K562 (cell line): ENCODE measurements around the gene ANKRD7. TPM values are rescaled to one million over a fixed set of nuclear protein-coding genes. Genes with fewer than 3 reads are reported as not detected.

Source experiments
- CREM ChIP-seq: IDR thresholded peaks from 2 replicates; pipeline ENCODE4 v1.6.1; 2014; ENCODE audit warnings: antibody characterized with exemption, low read depth
- HNRNPUL1 ChIP-seq: fragments of 200-400 bp; formaldehyde crosslinking; IDR thresholded peaks from 2 replicates; pipeline ENCODE4 v1.6.1; 2017; ENCODE audit warnings: low read length
- JUN ChIP-seq, 2 experiments: sonication (generic) in 1 of 2; formaldehyde crosslinking in 1 of 2; IDR thresholded peaks; 2 replicates each; pipeline versions ENCODE4 v1.6.1 to v1.8.0; 2012 to 2022; ENCODE audit warnings: borderline replicate concordance in 2 of 2, mild to moderate bottlenecking in 2 of 2, improper control_type of control experiment in 1 of 2, low read depth in 1 of 2, low read length in 1 of 2, missing genetic modification reagents in 1 of 2
- NONO ChIP-seq, 2 experiments: fragments of 200-400 bp in 1 of 2; fragments of 450-650 bp in 1 of 2; formaldehyde crosslinking in 1 of 2; IDR thresholded peaks; 2 replicates each; pipeline ENCODE4 v1.6.1; 2017; ENCODE audit warnings: low read depth in 2 of 2, mild to moderate bottlenecking in 2 of 2, moderate library complexity in 2 of 2, low read length in 1 of 2
- PRPF4 ChIP-seq: fragments of 200-400 bp; formaldehyde crosslinking; IDR thresholded peaks from one replicate; pipeline ENCODE4 v1.6.1; 2017; ENCODE audit warnings: low read length, low read depth, mild to moderate bottlenecking; ENCODE audit not compliant: insufficient read depth, poor library complexity, severe bottlenecking
- RNF219 ChIP-seq: fragments of 250-450 bp; sonication (Bioruptor Pico); IDR thresholded peaks from 2 replicates; pipeline ENCODE4 v1.5.0; 2022; ENCODE audit warnings: mild to moderate bottlenecking
- ZFP91 ChIP-seq: sonication (generic); formaldehyde crosslinking; IDR thresholded peaks from 2 replicates; pipeline ENCODE4 v1.8.0; 2022; ENCODE audit warnings: mild to moderate bottlenecking, missing genetic modification reagents
- ZFX ChIP-seq: sonication (generic); formaldehyde crosslinking; IDR thresholded peaks from 2 replicates; pipeline ENCODE4 v1.8.0; 2022; ENCODE audit warnings: mild to moderate bottlenecking, missing genetic modification reagents, moderate library complexity
- ZNF695 ChIP-seq: fragments of 450-650 bp; formaldehyde crosslinking; IDR thresholded peaks from 2 replicates; pipeline ENCODE4 v1.4.0; 2020; ENCODE audit warnings: mild to moderate bottlenecking, moderate library complexity
- polyA plus RNA-seq, 8 experiments: library from polyadenylated mRNA; depleted of rRNA in 4 of 8; stranded (reverse) in 5 of 8; unstranded in 3 of 8; fragments of >200 nt; fragmentation: Nextera tagmentation in 2 of 8; fragmentation: Illumina TruSeq in 1 of 8; extraction: Ambion mirVana in 2 of 8; extraction: Trizol in 1 of 8; gene quantifications; 2 replicates each; pipeline versions ENCODE4 v1.2.1 to v1.2.3, GENCODE V29; 2011 to 2014; ENCODE audit warnings: inconsistent platforms in 1 of 8, missing spikeins in 1 of 8
- total RNA-seq, 7 experiments: library from RNA; depleted of rRNA in 6 of 7; stranded (reverse); fragments of >200 nt in 6 of 7; fragmentation: Illumina TruSeq in 2 of 7; extraction: Trizol in 2 of 7; gene quantifications; 2 replicates each; pipeline versions ENCODE4 v1.2.1 to v1.2.3, GENCODE V29; 2011 to 2021; ENCODE audit warnings: low replicate concordance in 1 of 7
- TF ChIP-seq, protein P1 (sequence below): sonication (generic); formaldehyde crosslinking; IDR thresholded peaks from 2 replicates; pipeline ENCODE4 v1.8.0; 2022; ENCODE audit warnings: mild to moderate bottlenecking, missing genetic modification reagents
- TF ChIP-seq, protein P2 (sequence below): fragments of 250-450 bp; sonication (Bioruptor Pico); IDR thresholded peaks from 2 replicates; pipeline ENCODE4 v1.6.1; 2021; ENCODE audit warnings: mild to moderate bottlenecking
- TF ChIP-seq, protein P3 (sequence below), 2 experiments: IDR thresholded peaks in 1 of 2; conservative IDR thresholded peaks in 1 of 2; 2 replicates each; pipeline ENCODE4 v1.6.1; 2016; ENCODE audit warnings: low read depth in 2 of 2, mild to moderate bottlenecking in 1 of 2, missing compliant biosample characterization in 1 of 2, missing genetic modification characterization in 1 of 2, moderate library complexity in 1 of 2

Gene ANKRD7
- total and polyA plus RNA-seq, 9 of the 15 experiments (the other 6 are each of a cell fraction or from before 2014, with no cell fraction given) = 0.33 TPM; not detected in 8

GRCh38 chr7:118183786-118184564, 40.5 kb upstream of the ANKRD7 start, which contains the start of gene LSM8 (continued):
- peak in 1 of 2 experiments; percentile 39; a peak in 2 of 4 replicates for TF ChIP-seq NONO (IDR thresholded peaks at IDR 0.05; ENCODE audit: low read depth in 2 of 2, low read length in 1 of 2)
- no peak for TF ChIP-seq ZFP91 (CRISPR knock-in tag)
- no peak for TF ChIP-seq HNRNPUL1
- TF ChIP-seq, protein P1, sequence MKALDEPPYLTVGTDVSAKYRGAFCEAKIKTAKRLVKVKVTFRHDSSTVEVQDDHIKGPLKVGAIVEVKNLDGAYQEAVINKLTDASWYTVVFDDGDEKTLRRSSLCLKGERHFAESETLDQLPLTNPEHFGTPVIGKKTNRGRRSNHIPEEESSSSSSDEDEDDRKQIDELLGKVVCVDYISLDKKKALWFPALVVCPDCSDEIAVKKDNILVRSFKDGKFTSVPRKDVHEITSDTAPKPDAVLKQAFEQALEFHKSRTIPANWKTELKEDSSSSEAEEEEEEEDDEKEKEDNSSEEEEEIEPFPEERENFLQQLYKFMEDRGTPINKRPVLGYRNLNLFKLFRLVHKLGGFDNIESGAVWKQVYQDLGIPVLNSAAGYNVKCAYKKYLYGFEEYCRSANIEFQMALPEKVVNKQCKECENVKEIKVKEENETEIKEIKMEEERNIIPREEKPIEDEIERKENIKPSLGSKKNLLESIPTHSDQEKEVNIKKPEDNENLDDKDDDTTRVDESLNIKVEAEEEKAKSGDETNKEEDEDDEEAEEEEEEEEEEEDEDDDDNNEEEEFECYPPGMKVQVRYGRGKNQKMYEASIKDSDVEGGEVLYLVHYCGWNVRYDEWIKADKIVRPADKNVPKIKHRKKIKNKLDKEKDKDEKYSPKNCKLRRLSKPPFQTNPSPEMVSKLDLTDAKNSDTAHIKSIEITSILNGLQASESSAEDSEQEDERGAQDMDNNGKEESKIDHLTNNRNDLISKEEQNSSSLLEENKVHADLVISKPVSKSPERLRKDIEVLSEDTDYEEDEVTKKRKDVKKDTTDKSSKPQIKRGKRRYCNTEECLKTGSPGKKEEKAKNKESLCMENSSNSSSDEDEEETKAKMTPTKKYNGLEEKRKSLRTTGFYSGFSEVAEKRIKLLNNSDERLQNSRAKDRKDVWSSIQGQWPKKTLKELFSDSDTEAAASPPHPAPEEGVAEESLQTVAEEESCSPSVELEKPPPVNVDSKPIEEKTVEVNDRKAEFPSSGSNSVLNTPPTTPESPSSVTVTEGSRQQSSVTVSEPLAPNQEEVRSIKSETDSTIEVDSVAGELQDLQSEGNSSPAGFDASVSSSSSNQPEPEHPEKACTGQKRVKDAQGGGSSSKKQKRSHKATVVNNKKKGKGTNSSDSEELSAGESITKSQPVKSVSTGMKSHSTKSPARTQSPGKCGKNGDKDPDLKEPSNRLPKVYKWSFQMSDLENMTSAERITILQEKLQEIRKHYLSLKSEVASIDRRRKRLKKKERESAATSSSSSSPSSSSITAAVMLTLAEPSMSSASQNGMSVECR (CRISPR knock-in tag) = peak; percentile 72
- TF ChIP-seq PRPF4 = peak; percentile 86
- peak; percentile 98 for TF ChIP-seq ZFX (CRISPR knock-in tag)
- TF ChIP-seq JUN (IDR thresholded peaks at IDR 0.05; ENCODE audit: borderline replicate concordance, low read depth, low read length) = no peak; the same call in 1 of the 2 replicates
- TF ChIP-seq JUN (CRISPR knock-in tag; IDR thresholded peaks at IDR 0.05; ENCODE audit: borderline replicate concordance) = peak; percentile 85; the same call in 1 of the 2 replicates
- 0 out of 2 replicates have a peak, but pooled peaks have one; percentile 22 for TF ChIP-seq ZNF695 (CRISPR knock-in tag)
- TF ChIP-seq, protein P2, sequence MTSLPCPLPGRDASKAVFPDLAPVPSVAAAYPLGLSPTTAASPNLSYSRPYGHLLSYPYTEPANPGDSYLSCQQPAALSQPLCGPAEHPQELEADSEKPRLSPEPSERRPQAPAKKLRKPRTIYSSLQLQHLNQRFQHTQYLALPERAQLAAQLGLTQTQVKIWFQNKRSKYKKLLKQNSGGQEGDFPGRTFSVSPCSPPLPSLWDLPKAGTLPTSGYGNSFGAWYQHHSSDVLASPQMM (CRISPR knock-in tag) = no peak
- peak; percentile 85 for TF ChIP-seq CREM
- TF ChIP-seq RNF219 (CRISPR knock-in tag) = no peak
- TF ChIP-seq, protein P3, sequence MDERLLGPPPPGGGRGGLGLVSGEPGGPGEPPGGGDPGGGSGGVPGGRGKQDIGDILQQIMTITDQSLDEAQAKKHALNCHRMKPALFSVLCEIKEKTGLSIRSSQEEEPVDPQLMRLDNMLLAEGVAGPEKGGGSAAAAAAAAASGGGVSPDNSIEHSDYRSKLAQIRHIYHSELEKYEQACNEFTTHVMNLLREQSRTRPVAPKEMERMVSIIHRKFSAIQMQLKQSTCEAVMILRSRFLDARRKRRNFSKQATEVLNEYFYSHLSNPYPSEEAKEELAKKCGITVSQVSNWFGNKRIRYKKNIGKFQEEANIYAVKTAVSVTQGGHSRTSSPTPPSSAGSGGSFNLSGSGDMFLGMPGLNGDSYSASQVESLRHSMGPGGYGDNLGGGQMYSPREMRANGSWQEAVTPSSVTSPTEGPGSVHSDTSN (CRISPR knock-in tag; IDR thresholded peaks at IDR 0.05; ENCODE audit: low read depth) = no peak
- TF ChIP-seq, protein P3 (tag; conservative IDR thresholded peaks at IDR 0.05; ENCODE audit: low read depth) = no peak
